ENCODE data around the gene EPHB3.
"Not testable (repeated sequence)": the region's sequence is repeated elsewhere in the genome, so short reads cannot be mapped to it uniquely, and the experiment has no call there.

GRCh38 chr3:184622156-184622555 is 60.6 kb downstream of the EPHB3 start:
- TF ChIP-seq POLR2A, CTCF (IDR thresholded peaks at IDR 0.05): not testable (repeated sequence)
